Measurements from ENCODE around the gene STIM2. TPM values are rescaled to one million over a fixed set of nuclear protein-coding genes. Genes with fewer than 3 reads are reported as not detected.

The STIM2 gene
- polyA plus RNA-seq, 1 donor (not counting 4 experiments of a cell fraction or from before 2014, with no cell fraction given) = 20.7 TPM

GRCh38 chr4:26891054-26891453 is 30.4 kb downstream of the STIM2 start:
- H3K4me1 ChIP-seq (ENCODE audit: control insufficient read depth, extremely low read depth, insufficient read depth, low read length) = peaks cover 15% of the 10 kb centered on the region
- H3K27ac ChIP-seq (ENCODE audit: control insufficient read depth, insufficient read depth, low read length) = no peak overlapping the region
- no peak overlapping the region for H3K9ac ChIP-seq (ENCODE audit: control insufficient read depth, extremely low read depth, insufficient read depth, low read length)
- dilution Hi-C loops (cut with MboI; ENCODE audit: extremely low pct_ligation_motif_present, low sequenced_read_pairs) = no loop called here
- no peaks in the 10 kb centered on the region for H3K9me3 ChIP-seq (ENCODE audit: control insufficient read depth, low read depth, low read length)
- TF ChIP-seq CTCF (optimal IDR thresholded peaks at IDR 0.05 in 1 of 3, IDR thresholded peaks at IDR 0.05 in 1 of 3, conservative IDR thresholded peaks at IDR 0.05 in 1 of 3; ENCODE audit: extremely low read depth in 1 of 3, insufficient read depth in 2 of 3, low read length in 3 of 3) = no peak
- no peak for TF ChIP-seq EZH2 (IDR thresholded peaks at IDR 0.05; ENCODE audit: low read length)
- DNase-seq (ENCODE audit: low read depth, low spot score) (no peak), FAIRE-seq (no peak)
- H3K36me3 ChIP-seq (ENCODE audit: control insufficient read depth in 2 of 2, extremely low read depth in 1 of 2, insufficient read depth in 2 of 2, low read length in 2 of 2) = no peaks in the 10 kb centered on the region
- H4K20me1 ChIP-seq (ENCODE audit: control insufficient read depth, extremely low read depth, insufficient read depth, low read length) = no peaks in the 10 kb centered on the region
- no peak overlapping the region for H3K4me2 ChIP-seq (ENCODE audit: control insufficient read depth, extremely low read depth, insufficient read depth, low read depth, low read length)
- no peak overlapping the region for H2AFZ ChIP-seq (ENCODE audit: control insufficient read depth, low read length)
- H3K9me1 ChIP-seq (ENCODE audit: control insufficient read depth, extremely low read depth, insufficient read depth, low read length) = no peaks in the 10 kb centered on the region
- peaks cover 2% of the 10 kb centered on the region for H3K79me2 ChIP-seq (ENCODE audit: control insufficient read depth, insufficient read depth, low read length)
- H3K27me3 ChIP-seq (ENCODE audit: control insufficient read depth, extremely low read depth, insufficient read depth, low read length) = no peaks in the 10 kb centered on the region
- H3K4me3 ChIP-seq (ENCODE audit: control insufficient read depth in 2 of 3, extremely low read depth in 1 of 3, insufficient read depth in 2 of 3, low read depth in 1 of 3, low read length in 3 of 3) = no peak overlapping the region

- Histone ChIP-seq H3K4me2 (ENCODE audit: control insufficient read depth, extremely low read depth, insufficient read depth, low read depth, low read length) (no peak overlapping the region), H3K27ac (ENCODE audit: control insufficient read depth, insufficient read depth, low read length) (no peak overlapping the region), H2AFZ (ENCODE audit: control insufficient read depth, low read length) (no peak overlapping the region), H3K4me1 (ENCODE audit: control insufficient read depth, extremely low read depth, insufficient read depth, low read length) (peaks cover 23% of the 10 kb centered on the region), H4K20me1 (ENCODE audit: control insufficient read depth, extremely low read depth, insufficient read depth, low read length) (no peaks in the 10 kb centered on the region), H3K27me3 (ENCODE audit: control insufficient read depth, extremely low read depth, insufficient read depth, low read length) (no peaks in the 10 kb centered on the region), H3K9ac (ENCODE audit: control insufficient read depth, extremely low read depth, insufficient read depth, low read length) (no peak overlapping the region), H3K36me3 (ENCODE audit: control insufficient read depth in 2 of 2, extremely low read depth in 1 of 2, insufficient read depth in 2 of 2, low read length in 2 of 2) (no peaks in the 10 kb centered on the region), H3K4me3 (ENCODE audit: control insufficient read depth in 2 of 3, extremely low read depth in 1 of 3, insufficient read depth in 2 of 3, low read depth in 1 of 3, low read length in 3 of 3) (no peak overlapping the region), H3K9me1 (ENCODE audit: control insufficient read depth, extremely low read depth, insufficient read depth, low read length) (no peaks in the 10 kb centered on the region), H3K9me3 (ENCODE audit: control insufficient read depth, low read depth, low read length) (no peaks in the 10 kb centered on the region), H3K79me2 (ENCODE audit: control insufficient read depth, insufficient read depth, low read length) (peaks cover 2% of the 10 kb centered on the region)
- dilution Hi-C loops (cut with MboI; ENCODE audit: extremely low pct_ligation_motif_present, low sequenced_read_pairs) = no loop called here
- TF ChIP-seq CTCF (optimal IDR thresholded peaks at IDR 0.05 in 1 of 3, IDR thresholded peaks at IDR 0.05 in 1 of 3, conservative IDR thresholded peaks at IDR 0.05 in 1 of 3; ENCODE audit: extremely low read depth in 1 of 3, insufficient read depth in 2 of 3, low read length in 3 of 3) (no peak), EZH2 (IDR thresholded peaks at IDR 0.05; ENCODE audit: low read length) (no peak)
- no peak for DNase-seq (ENCODE audit: low read depth, low spot score)
- no peak for FAIRE-seq
Observed at GRCh38 chr4:26891867-26892266, 31.2 kb downstream of the STIM2 start.

Measured in keratinocyte (primary cell).